ENCODE data around the gene EBF3.

The EBF3 gene

GRCh38 chr10:129955601-129956285 is 8.3 kb downstream of the EBF3 start:
- DNase-seq (ENCODE audit: low read depth), result peak; percentile 49
- peak overlapping the region; percentile 18 for H3K4me3 ChIP-seq (replicated peaks; ENCODE audit: low read depth, low read length)
- no peak for TF ChIP-seq CTCF (IDR thresholded peaks at IDR 0.05; ENCODE audit: low read length, missing control alignments)

- peak overlapping the region; percentile 42 for H3K4me3 ChIP-seq (replicated peaks; ENCODE audit: low read depth, low read length)
- no peak for TF ChIP-seq CTCF (IDR thresholded peaks at IDR 0.05; ENCODE audit: low read length, missing control alignments)
- DNase-seq (ENCODE audit: low read depth), result peak; percentile 39
Measured at GRCh38 chr10:129954492-129955315, 9.4 kb downstream of the EBF3 start.

- no peak for TF ChIP-seq CTCF (IDR thresholded peaks at IDR 0.05; ENCODE audit: low read length, missing control alignments)
- DNase-seq (ENCODE audit: low read depth), result peak; percentile 87
- H3K4me3 ChIP-seq (replicated peaks; ENCODE audit: low read depth, low read length), result peak overlapping the region; percentile 27
Measured at GRCh38 chr10:129953119-129954051, 10.7 kb downstream of the EBF3 start.

GRCh38 chr10:129952378-129953118 is 11.5 kb downstream of the EBF3 start:
- no peak overlapping the region for H3K4me3 ChIP-seq (replicated peaks; ENCODE audit: low read depth, low read length)
- TF ChIP-seq CTCF (IDR thresholded peaks at IDR 0.05; ENCODE audit: low read length, missing control alignments), result no peak
- no peak for DNase-seq (ENCODE audit: low read depth)

- TF ChIP-seq CTCF (IDR thresholded peaks at IDR 0.05; ENCODE audit: low read length, missing control alignments), result no peak
- DNase-seq (ENCODE audit: low read depth), result no peak
- no peak overlapping the region for H3K4me3 ChIP-seq (replicated peaks; ENCODE audit: low read depth, low read length)
Measured at GRCh38 chr10:129951970-129952265, 12.2 kb downstream of the EBF3 start.
